GM18520 (cell line): ENCODE results near the gene PTPA.
"Not testable (repeated sequence)": the region's sequence is repeated elsewhere in the genome, so short reads cannot be mapped to it uniquely, and the experiment has no call there.

Experiments
- ATAC-seq: cut with Tn5 transposase; IDR thresholded peaks from one replicate; pipeline ENCODE4 v1.9.1; 2021; ENCODE audit not compliant: unreplicated experiment

Gene PTPA

DNA sequence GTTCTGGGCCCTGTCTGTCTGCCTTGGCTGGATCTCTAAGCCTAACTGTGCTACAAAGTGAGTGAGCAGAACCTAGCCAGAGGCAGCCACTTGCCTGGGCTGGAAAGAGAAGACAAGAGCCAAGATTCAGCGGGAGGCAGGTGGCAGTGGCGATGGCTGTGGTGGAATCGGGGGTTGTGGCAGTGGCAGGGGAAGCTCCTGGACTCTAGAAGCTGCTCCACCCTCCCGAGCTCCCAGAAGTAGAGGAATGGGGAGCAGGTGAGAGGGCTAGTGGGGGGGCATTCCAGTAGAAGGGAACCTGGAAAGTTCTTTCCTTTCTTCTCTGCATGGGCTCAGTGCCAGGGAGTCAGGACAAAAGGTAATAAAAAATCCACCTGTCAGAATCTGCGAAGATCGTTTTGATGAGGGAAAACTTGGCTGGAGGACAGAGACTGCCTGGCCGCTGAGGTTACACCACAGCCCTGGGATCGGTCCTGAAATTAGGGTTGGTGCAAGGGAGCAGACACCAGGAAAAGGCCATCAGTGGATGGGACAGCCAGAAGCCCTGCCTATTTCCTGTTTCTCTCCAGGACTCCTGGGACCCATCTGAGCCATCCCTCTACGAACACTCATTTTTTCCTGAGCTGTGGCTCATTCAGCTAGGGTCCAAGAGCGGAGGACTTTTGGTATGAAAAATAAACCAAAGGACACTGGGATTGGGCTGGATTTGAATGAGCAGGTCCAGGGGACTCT lies 2.2 kb upstream of the PTPA start:
- no peak for ATAC-seq

DNA sequence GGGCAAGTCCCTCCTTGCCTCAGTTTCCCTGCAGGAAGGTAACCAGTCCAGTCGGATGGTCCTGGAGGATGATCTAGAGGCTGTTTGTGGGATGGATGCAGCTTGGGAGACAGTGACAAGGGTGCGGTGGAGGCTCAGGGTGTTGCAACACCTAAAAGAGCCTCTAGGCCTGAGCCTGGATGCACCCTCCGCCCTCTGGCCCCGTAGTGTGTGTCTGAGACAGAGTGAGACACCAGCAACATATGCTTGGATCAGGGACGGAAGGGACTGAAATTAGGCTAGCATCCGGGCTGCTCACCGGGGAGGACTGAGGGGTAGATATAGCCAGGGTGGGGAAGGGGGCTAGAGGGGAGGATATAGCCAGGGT lies 1.7 kb upstream of the PTPA start:
- ATAC-seq: no peak

DNA sequence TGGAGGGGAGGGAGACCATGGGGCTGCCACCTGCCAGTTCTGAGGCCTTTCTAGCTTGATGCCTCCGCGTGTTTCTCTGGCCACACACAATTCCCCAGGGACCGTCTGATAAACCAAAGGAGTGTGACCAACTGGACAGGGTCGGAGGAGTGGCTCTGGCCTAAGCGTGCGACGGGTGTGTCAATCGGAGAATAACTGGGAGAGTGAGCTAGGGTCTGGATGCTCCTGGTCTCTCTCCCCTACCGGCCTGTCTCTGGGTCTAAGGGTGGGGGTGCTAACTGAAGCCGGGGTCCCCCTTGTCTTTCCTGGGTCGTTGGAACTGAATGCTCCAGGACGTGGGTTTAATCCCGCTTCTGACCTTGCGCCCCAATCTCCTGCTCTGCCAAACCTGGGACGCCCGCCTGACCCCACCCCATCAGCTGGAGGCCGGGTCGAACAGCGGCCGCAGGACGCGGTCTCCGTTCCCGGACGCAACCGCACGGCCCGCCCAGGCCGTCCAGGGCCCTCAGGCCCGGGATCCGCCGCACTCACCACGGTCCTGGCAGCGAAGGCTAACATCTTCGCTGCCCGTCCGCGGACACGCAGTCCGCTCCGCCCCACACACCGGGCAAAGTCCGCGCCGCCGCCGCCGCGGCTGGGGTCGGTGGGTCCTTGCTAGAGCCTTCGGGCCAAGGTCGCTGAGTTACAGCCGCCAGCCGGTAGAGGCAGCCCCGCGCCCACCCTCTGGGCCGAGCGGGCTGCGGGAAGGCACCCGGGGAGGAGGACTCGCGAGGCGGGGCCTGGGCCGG lies 1.1 kb upstream of the PTPA start:
- peak; percentile 27 for ATAC-seq

DNA sequence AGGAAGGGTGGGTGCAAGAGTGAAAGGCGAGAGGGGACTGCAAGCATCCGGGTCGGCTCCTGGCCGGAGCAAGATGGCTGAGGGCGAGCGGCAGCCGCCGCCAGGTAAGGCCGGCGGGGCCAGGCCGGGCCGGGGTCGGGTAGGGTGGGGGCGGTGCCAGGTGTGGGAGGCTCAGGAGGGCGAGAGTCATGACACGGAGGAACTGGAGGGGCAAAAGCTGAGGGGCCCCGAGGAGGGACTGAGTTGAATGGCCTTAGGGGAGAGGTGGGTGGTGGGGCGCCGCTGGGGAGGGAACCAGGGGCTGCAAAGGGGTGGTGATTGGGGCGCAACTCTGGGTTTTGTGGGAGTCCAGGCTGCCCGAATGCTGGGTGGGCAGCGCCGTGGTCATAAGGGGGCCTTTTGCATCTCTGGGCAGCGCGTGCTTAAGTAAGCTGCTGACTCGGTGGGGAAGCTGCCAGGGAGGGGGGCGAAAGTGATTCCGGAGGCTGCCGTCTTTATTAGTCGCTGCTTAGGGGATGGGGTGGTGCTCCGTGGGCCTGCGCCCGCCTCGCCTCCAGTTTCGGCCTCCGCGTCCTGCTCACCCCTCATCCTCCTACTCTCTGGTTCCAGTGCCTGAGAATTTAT lies 425 bp downstream of the PTPA start:
- peak; percentile 12 for ATAC-seq

DNA sequence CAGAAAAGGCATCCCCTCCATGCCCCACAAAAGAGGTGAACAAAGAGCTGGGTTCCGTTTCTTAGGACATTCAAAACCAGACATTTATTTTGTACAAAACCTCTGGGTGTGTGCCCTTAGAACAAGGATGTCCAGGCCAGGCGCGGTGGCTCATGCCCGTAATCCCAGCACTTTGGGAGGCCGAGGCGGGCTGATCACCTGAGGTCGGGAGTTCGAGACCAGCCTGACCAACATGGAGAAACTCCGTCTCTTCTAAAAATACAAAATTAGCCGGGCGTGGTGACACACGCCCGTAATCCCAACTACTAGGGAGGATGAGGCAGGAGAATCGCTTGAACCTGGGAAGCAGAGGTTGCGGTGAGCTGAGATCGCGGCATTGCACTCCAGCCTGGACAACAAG lies 1.3 kb downstream of the PTPA start:
- not testable (repeated sequence) for ATAC-seq

DNA sequence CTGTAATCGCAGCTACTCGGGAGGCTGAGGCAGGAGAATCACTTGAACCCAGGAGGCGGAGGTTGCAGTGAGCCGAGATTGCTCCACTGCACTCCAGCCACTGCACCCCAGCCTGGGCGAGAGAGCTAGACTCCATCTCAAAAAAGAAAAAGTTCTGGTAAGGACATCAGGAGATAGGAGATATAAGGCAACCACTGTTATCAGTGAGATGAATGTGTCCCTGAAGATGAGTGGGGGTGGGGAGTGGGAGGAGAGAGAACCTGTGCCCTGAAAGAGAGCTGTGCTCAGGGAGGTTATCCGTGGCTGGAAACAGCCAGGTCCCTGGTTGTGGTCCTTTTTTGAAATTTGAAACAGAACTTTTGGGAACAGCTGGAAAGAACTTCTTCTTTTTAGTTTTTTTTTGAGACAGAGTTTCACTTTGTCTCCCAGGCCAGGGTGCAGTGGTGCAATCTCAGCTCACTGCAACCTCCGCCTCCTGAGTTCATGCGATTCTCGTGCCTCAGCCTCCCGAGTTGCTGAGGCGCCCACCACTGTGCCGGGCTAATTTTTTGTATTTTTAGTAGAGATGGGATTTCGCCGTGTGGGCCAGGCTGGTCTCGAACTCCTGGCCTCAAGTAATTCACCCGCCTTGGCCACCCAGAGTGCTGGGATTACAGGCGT lies 2.6 kb downstream of the PTPA start:
- ATAC-seq: no peak

DNA sequence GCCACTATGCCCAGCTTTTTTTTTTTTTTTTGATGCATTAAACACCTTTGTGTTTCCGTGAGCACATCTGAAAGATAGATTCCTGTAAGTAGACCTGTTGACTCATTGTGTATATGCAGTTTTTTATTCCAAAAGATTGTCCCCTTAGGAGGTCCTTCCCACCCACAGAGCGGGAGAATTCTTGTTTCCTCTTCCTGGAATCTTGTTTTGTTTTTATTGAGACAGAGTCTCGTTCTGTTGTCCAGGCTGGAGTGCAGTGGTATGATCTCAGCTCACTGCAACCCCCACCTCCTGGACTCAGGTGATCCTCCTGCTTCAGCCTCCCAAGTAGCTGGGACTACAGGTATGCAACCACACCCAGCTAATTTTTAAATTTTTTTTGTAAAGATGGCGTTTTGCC lies 7.6 kb downstream of the PTPA start:
- ATAC-seq: no peak

DNA sequence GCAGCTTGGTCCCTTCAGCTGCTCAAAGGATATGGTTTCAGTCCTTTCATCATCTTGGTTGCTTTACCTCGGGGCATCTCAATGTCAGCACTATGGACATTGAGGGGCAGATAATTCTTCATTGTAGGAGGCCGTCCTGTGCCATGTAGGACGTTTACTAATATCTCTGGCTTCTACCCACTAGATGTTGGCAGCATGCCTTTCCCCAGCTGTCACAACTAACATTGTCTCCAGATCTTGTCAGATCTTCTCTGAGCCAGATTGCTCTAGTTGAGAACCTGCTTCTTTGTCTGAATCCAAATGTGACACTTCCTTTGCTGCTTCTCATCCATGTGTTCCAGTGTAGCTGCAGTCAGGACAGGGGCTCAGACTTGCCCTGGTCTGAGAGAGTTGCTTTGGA lies 10.3 kb downstream of the PTPA start:
- no peak for ATAC-seq

DNA sequence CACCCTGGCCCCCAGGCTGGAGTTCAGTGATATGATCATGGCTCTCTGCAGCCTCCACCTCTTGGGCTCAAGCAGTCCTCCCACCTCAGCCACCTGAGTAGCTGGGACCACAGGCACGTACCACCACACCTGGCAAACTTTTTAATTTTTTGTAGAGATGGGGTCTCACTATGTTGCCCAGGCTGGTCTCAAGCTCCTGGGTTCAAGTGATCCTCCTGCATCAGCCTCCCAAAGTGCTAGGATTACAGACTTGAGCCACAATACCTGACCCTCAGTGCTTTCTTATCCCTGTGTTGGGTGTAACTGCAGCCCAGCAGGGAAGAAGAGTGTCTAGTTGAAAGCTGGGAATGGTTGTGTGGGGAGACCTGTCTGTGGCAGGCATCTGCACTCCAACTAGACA lies 10.9 kb downstream of the PTPA start:
- ATAC-seq: no peak

DNA sequence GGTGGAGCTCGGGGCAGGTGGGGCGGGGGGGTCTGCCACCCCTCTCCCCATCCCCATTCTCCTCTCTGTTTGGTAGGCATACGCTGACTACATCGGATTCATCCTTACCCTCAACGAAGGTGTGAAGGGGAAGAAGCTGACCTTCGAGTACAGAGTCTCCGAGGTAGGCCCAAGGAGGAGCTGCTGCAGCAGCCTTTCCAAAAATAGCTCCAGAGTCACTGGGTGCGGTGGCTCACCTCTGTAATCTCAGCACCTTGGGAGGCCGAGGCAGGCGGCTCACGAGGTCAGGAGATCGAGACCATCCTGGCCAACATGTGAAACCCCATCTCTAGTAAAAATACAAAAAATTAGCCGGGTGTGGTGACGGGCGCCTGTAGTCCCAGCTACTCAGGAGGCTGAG lies 11.8 kb downstream of the PTPA start:
- not testable (repeated sequence) for ATAC-seq

DNA sequence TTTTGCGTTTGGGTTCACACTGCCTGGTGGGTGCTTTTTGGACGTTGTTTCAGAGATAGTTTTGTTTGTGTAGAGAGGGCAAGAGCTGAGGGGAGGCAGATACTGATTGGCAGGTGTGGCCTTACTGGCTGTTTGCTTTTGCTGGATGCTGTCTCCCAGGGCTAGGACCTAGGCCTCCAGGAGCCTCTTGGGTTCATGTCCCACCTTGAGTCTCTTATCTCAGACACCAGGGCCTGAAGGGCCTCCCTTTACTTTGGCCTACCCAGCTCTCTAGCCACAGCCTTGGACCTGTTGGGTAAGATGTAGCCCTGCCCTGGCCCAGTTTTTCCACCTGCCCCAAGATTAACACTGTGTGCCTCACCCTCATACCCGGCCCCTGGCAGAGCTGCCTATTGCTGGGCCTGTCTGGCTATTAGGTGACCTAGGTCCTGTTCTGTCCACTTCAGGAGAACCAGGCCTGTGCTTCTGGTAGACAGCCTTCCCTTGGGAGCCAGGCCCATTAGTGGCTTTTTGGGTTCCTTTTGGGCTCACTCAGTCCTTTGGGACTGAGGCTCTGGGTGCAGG lies 13.4 kb downstream of the PTPA start:
- ATAC-seq: no peak

DNA sequence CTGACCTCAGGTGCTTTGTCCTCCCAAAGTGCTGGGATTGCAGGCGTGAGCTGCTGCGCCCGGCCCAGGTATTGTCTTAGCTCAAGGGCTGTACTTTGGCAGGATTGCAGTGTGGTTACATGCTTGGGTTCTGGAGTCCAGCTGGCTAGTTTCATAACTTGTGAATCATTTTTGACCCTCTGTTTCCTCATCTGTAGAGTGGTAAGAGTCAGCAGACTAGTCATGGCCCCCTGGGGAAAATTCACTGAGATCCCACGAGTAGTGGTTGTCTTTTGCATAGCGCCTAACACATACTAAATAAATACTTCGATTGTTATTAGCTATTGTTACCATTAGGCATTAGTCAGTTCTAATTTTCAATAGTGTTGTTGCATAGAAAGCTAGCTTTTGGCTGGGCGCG lies 14.3 kb downstream of the PTPA start:
- ATAC-seq: peak; percentile 75

DNA sequence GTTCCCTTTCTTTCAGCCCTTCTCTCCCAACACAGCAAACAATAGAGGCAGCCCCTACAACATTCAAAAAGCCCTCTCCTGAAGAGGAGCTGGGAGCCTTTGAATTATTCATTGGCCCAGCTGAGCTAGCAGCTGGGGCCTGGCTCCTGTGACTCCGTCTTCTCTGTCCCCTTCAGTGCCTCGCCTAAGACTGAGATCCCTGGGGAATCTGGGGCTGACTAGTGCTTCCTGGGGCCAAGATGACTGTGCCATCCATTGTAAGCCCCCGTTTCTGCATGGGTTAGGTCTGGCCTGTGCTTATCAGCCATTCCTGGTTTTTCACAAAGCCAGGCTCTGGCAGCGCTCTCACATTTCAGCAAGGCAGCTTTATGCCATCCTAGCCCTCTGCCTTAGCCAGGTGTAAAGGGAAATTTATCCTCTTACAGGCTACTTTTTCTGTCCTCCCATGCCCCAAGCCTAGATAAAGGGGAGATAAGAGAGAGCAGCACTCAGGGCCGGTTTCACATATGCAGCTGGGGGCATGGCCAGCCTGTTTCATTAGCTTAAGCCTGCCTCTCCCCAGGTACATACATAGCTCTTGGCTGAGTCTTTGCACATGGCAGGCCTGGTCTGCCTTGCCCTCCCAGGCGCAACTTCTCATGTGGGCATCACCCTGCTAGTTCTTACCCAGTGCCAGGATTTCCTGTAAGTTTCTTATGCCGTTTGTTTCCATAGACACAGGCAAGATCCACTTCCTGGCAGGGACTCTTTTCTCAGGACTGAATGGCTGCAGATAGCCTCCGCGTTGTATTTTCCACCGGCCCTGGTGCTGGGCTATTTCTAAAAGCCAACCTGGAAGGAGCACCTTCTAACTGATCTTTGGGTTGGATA lies 15.8 kb downstream of the PTPA start:
- no peak for ATAC-seq

DNA sequence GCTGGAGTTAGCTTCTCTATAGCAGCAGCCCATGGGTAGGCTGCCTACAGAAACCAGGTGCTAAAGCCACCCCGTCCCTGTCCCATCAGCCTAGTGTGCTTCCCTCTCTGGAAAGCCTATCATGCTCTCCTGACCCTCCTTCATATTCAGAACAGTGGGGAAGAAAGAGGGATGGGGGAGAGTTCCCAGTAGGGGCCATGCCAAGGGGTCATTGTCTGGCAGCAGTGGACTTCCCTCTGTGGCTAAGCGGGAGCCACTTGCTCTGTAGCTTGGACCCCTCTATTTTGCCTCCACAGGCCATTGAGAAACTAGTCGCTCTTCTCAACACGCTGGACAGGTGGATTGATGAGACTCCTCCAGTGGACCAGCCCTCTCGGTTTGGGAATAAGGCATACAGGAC lies 17.5 kb downstream of the PTPA start:
- ATAC-seq: no peak

DNA sequence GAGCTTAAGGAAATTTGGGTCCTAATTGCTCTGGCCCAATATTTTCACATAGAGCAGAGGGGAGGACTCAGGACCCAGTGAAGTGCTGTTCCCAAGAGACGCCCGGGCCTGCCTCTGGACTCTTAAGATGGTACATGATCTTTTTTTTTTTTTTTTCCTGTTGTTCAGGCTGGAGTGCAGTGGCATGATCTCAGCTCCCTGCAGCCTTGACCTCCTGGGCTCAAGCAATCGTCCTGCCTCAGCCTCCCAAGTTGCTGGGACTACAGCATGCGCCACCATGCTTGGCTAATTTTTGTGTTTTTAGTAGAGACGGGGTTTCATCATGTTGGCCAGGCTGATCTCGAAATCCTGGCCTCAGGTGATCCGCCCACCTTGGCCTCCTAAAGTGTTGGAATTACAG lies 19.1 kb downstream of the PTPA start:
- not testable (repeated sequence) for ATAC-seq

DNA sequence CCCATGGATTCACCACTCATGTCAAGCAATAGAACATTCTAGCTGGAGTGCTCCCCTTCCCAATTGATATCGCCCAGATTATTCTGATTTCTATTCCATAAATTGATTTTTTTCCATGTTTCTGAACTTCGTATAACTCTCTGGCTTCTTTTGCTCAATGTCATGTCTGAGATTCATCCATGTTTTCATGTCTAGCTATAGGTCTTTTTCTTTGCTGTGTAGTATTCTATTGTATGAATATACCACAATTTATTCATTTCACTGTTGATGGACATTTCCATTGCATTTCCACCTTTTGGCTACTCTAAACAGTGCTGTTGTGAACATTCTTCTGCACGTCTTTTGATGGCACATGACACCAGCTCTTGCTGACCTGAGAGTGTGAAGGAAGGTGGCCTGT lies 19.6 kb downstream of the PTPA start:
- ATAC-seq: no peak

DNA sequence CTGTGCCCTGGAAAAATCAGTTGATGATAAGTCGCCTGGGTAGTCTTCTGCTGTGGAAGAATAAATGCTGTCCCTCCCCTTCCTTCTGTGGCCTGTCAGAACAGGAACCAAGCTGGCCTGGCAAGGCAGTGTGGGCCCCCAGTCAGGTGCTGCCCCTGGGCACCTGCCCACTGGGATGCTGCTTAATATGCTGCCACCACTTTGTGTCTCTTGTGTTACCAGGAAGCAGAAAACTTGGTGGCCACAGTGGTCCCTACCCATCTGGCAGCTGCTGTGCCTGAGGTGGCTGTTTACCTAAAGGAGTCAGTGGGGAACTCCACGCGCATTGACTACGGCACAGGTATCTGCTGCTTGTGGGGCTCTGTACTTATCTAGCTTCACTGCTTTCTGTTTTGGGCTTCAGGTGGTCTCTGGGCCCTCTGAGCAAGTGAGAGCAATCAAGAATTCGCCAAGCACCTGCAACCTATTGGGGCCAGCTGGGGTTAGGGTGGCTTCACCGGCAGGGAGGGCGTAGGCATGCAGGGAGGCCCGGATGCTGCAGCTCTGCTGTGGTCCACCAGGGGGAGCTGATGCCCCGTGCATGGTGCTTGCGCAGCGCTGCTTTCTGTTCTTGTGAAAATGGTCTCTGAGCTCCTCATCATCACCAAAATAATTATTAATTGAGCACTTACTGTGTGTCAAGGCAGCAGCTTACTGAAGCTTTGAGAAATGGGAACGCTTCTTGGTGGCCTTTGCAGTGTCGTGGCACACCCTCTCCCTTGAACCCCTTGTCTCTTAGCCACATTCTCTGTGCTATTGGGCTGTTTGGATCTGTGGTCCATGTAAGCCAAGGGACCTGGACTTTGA lies 20.3 kb downstream of the PTPA start:
- ATAC-seq: no peak

DNA sequence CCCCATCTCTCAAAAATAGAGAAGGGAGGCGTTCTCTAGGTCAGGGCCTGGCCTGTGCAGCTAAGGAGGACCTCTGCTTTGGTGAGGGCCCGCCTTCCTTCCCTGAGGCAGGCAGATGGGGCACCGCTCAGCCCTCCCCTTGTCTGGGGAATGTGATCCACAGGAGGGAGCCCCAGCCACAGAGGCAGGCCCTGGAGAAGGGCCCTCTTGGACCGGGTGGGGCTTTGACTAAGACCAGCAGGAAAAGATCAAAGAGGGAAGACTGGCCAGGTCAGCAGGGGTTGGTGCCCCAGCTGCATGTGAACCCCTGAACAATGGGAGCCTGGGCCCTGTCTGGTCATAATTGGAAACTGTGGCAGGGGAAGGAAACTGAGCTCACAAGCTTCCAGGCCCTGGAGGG lies 21.9 kb downstream of the PTPA start:
- no peak for ATAC-seq

DNA sequence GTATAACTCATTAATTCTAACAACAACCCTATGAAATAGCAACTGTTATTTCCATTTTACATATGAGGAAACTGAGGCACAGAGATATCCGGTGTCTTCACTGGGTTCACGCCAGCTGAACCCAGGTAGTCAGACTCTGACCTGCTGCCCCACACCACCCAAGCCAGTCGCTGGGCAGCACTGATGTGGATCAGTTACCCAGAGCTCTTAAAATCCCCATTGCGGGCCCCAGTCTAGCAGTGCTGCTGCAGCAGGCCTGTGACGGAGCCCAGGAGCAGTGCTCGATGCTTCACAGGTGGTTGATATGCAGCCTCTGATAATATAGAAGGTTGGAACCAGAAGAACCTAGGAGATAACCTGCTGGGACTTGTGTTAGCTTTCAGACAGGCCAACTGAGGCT lies 24.3 kb downstream of the PTPA start:
- no peak for ATAC-seq
